Eye (tissue), 1 donor: ENCODE data around the gene KCNQ1.

Source experiments
- DNase-seq: peaks from one replicate; pipeline ENCODE4 v3.0.0-alpha.2; 2015

KCNQ1 gene

GRCh38 chr11:2760196-2760871, 315.5 kb downstream of the KCNQ1 start:
- DNase-seq, result no peak

GRCh38 chr11:2761131-2762030, 316.6 kb downstream of the KCNQ1 start:
- no peak for DNase-seq

- DNase-seq, result no peak
Measured at GRCh38 chr11:2762031-2762380, 317.2 kb downstream of the KCNQ1 start.

GRCh38 chr11:2762451-2762850, 317.6 kb downstream of the KCNQ1 start:
- no peak for DNase-seq

- DNase-seq, result no peak
Measured at GRCh38 chr11:2763984-2764383, 319.2 kb downstream of the KCNQ1 start.

- no peak for DNase-seq
Measured at GRCh38 chr11:2765491-2765890, 320.7 kb downstream of the KCNQ1 start.

GRCh38 chr11:2766166-2766565, 321.4 kb downstream of the KCNQ1 start:
- DNase-seq, result no peak

- no peak for DNase-seq
Measured at GRCh38 chr11:2767071-2767470, 322.3 kb downstream of the KCNQ1 start.

- no peak for DNase-seq
Measured at GRCh38 chr11:2767801-2768200, 323.0 kb downstream of the KCNQ1 start.

GRCh38 chr11:2768471-2769408, 323.9 kb downstream of the KCNQ1 start:
- no peak for DNase-seq

- DNase-seq, result no peak
Measured at GRCh38 chr11:2769409-2770095, 324.7 kb downstream of the KCNQ1 start.

GRCh38 chr11:2770096-2770751, 325.4 kb downstream of the KCNQ1 start:
- DNase-seq, result no peak

- DNase-seq, result no peak
Measured at GRCh38 chr11:2770761-2771301, 326.0 kb downstream of the KCNQ1 start.

- DNase-seq, result peak; percentile 38
Measured at GRCh38 chr11:2771758-2772466, 327.1 kb downstream of the KCNQ1 start.

- DNase-seq, result no peak
Measured at GRCh38 chr11:2772544-2773031, 327.8 kb downstream of the KCNQ1 start.

- no peak for DNase-seq
Measured at GRCh38 chr11:2774173-2775082, 329.6 kb downstream of the KCNQ1 start.

GRCh38 chr11:2775083-2775625, 330.3 kb downstream of the KCNQ1 start:
- DNase-seq, result no peak

GRCh38 chr11:2775626-2776350, 331.0 kb downstream of the KCNQ1 start:
- DNase-seq, result no peak
